HepG2 (cell line): Measurements from ENCODE around the gene TSSK3. TPM values are rescaled to one million over a fixed set of nuclear protein-coding genes. Genes with fewer than 3 reads are reported as not detected.

Experiments used
- CBX5 ChIP-seq: sonication (generic); formaldehyde crosslinking; IDR thresholded peaks from 2 replicates; pipeline ENCODE4 v1.4.0; 2020; ENCODE audit warnings: missing genetic modification reagents, borderline replicate concordance
- FLYWCH1 ChIP-seq: sonication (generic); formaldehyde crosslinking; IDR thresholded peaks from 2 replicates; pipeline ENCODE4 v1.8.1; 2023; ENCODE audit warnings: mild to moderate bottlenecking, missing genetic modification reagents
- FOXK1 ChIP-seq: sonication (generic); formaldehyde crosslinking; IDR thresholded peaks from 2 replicates; pipeline ENCODE4 v1.4.0; 2020; ENCODE audit warnings: low read depth, missing genetic modification reagents, borderline replicate concordance
- IKZF4 ChIP-seq: sonication (generic); formaldehyde crosslinking; IDR thresholded peaks from 2 replicates; pipeline ENCODE4 v1.5.1; 2020; ENCODE audit warnings: borderline replicate concordance, mild to moderate bottlenecking, low read depth, missing genetic modification reagents; ENCODE audit errors: not compliant biosample characterization
- MAF1 ChIP-seq: sonication (generic); formaldehyde crosslinking; IDR thresholded peaks from 2 replicates; pipeline ENCODE4 v1.5.0; 2020; ENCODE audit warnings: missing genetic modification reagents, borderline replicate concordance
- NFE2 ChIP-seq: sonication (generic); formaldehyde crosslinking; IDR thresholded peaks from 2 replicates; pipeline ENCODE4 v1.4.0; 2020; ENCODE audit warnings: missing genetic modification reagents
- SKIL ChIP-seq: sonication (generic); formaldehyde crosslinking; IDR thresholded peaks from 2 replicates; pipeline ENCODE4 v1.8.0; 2022; ENCODE audit warnings: missing genetic modification reagents, mild to moderate bottlenecking, moderate library complexity, borderline replicate concordance
- SNAPC2 ChIP-seq: sonication (generic); formaldehyde crosslinking; IDR thresholded peaks from 2 replicates; pipeline ENCODE4 v1.8.1; 2022; ENCODE audit warnings: mild to moderate bottlenecking, missing genetic modification reagents
- SOX6 ChIP-seq, 2 experiments: fragments of 450-650 bp in 1 of 2; sonication (generic) in 1 of 2; formaldehyde crosslinking in 1 of 2; IDR thresholded peaks; 2 replicates each; pipeline versions ENCODE4 v1.4.0 to v1.6.1; 2017 to 2020; ENCODE audit warnings: antibody characterized with exemption in 1 of 2, mild to moderate bottlenecking in 1 of 2, missing genetic modification reagents in 1 of 2
- SRF ChIP-seq: IDR thresholded peaks from 2 replicates; pipeline ENCODE4 v1.6.1; 2011; ENCODE audit warnings: mild to moderate bottlenecking, low read depth, low read length, moderate library complexity
- TEAD3 ChIP-seq: optimal IDR thresholded peaks from 2 replicates; pipeline ENCODE3; 2016; ENCODE audit warnings: borderline replicate concordance
- ZNF451 ChIP-seq: sonication (generic); formaldehyde crosslinking; IDR thresholded peaks from 2 replicates; pipeline ENCODE4 v1.5.0; 2020; ENCODE audit warnings: mild to moderate bottlenecking, missing genetic modification reagents
- ZNF468 ChIP-seq: sonication (generic); formaldehyde crosslinking; IDR thresholded peaks from 2 replicates; pipeline ENCODE4 v1.8.0; 2022; ENCODE audit warnings: mild to moderate bottlenecking, moderate library complexity, missing genetic modification reagents
- ZNF7 ChIP-seq: IDR thresholded peaks from 2 replicates; pipeline ENCODE4 v1.6.1; 2016; ENCODE audit warnings: missing biosample characterization, missing genetic modification reagents
- polyA plus RNA-seq, 8 experiments: library from polyadenylated mRNA; depleted of rRNA in 3 of 8; stranded (reverse) in 7 of 8; unstranded in 1 of 8; fragments of >200 nt; fragmentation: Illumina TruSeq in 4 of 8; extraction: Trizol in 4 of 8; gene quantifications; 2 replicates each; pipeline versions ENCODE4 v1.2.1 to v1.2.3, GENCODE V29; 2011 to 2016; ENCODE audit warnings: low read depth in 4 of 8, missing spikeins in 1 of 8, mixed read lengths in 1 of 8; ENCODE audit not compliant: insufficient read depth in 1 of 8
- total RNA-seq, 5 experiments: library from RNA; depleted of rRNA; stranded (reverse); fragments of >200 nt; fragmentation: Illumina TruSeq; extraction: Trizol; gene quantifications; 2 replicates each; pipeline ENCODE4 v1.2.3, GENCODE V29; 2016; ENCODE audit warnings: low read depth in 1 of 5
- TF ChIP-seq, protein P1 (sequence below), 2 experiments: sonication (generic) in 1 of 2; formaldehyde crosslinking in 1 of 2; IDR thresholded peaks; 2 replicates each; pipeline versions ENCODE4 v1.6.1 to v1.9.0; 2014 to 2022; ENCODE audit warnings: antibody characterized with exemption in 1 of 2, borderline replicate concordance in 1 of 2, inconsistent platforms in 1 of 2, low read depth in 1 of 2, missing genetic modification reagents in 1 of 2
- TF ChIP-seq, protein P2 (sequence below): sonication (generic); formaldehyde crosslinking; IDR thresholded peaks from 2 replicates; pipeline ENCODE4 v1.5.0; 2020; ENCODE audit warnings: missing genetic modification reagents
- TF ChIP-seq, protein P3 (sequence below): IDR thresholded peaks from 2 replicates; pipeline ENCODE4 v1.6.1; 2016; ENCODE audit warnings: mild to moderate bottlenecking, missing biosample characterization, missing genetic modification reagents
- TF ChIP-seq, protein P4 (sequence below): sonication (generic); IDR thresholded peaks from 2 replicates; pipeline ENCODE4 v1.6.1; 2016; ENCODE audit warnings: low read depth, borderline replicate concordance

TSSK3 gene
- total and polyA plus RNA-seq, 2 of the 13 experiments (the other 11 are each of a cell fraction or from before 2014, with no cell fraction given) = 1.0 to 1.1 TPM

GRCh38 chr1:32413507-32414185, 51.3 kb downstream of the TSSK3 start (continued):
- TF ChIP-seq, protein P1, sequence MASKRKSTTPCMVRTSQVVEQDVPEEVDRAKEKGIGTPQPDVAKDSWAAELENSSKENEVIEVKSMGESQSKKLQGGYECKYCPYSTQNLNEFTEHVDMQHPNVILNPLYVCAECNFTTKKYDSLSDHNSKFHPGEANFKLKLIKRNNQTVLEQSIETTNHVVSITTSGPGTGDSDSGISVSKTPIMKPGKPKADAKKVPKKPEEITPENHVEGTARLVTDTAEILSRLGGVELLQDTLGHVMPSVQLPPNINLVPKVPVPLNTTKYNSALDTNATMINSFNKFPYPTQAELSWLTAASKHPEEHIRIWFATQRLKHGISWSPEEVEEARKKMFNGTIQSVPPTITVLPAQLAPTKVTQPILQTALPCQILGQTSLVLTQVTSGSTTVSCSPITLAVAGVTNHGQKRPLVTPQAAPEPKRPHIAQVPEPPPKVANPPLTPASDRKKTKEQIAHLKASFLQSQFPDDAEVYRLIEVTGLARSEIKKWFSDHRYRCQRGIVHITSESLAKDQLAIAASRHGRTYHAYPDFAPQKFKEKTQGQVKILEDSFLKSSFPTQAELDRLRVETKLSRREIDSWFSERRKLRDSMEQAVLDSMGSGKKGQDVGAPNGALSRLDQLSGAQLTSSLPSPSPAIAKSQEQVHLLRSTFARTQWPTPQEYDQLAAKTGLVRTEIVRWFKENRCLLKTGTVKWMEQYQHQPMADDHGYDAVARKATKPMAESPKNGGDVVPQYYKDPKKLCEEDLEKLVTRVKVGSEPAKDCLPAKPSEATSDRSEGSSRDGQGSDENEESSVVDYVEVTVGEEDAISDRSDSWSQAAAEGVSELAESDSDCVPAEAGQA (IDR thresholded peaks at IDR 0.05; ENCODE audit: low read depth) = no peak
- TF ChIP-seq, protein P1 (CRISPR knock-in tag; IDR thresholded peaks at IDR 0.05; ENCODE audit: borderline replicate concordance) = no peak
- TF ChIP-seq ZNF468 (CRISPR knock-in tag) (no peak), SKIL (CRISPR knock-in tag) (no peak), SNAPC2 (no peak), FLYWCH1 (CRISPR knock-in tag) (no peak), SOX6 (IDR thresholded peaks at IDR 0.05) (no peak), SOX6 (CRISPR knock-in tag; IDR thresholded peaks at IDR 0.05) (peak; percentile 36; the same call in 1 of the 2 replicates), NFE2 (CRISPR knock-in tag) (no peak), MAF1 (CRISPR knock-in tag) (no peak), FOXK1 (CRISPR knock-in tag) (no peak; the same call in 1 of the 2 replicates), CBX5 (CRISPR knock-in tag) (no peak), TEAD3 (peak; percentile 67), ZNF7 (CRISPR knock-in tag) (no peak), IKZF4 (CRISPR knock-in tag) (no peak), ZNF451 (CRISPR knock-in tag) (no peak), SRF (no peak)
- TF ChIP-seq, protein P2, sequence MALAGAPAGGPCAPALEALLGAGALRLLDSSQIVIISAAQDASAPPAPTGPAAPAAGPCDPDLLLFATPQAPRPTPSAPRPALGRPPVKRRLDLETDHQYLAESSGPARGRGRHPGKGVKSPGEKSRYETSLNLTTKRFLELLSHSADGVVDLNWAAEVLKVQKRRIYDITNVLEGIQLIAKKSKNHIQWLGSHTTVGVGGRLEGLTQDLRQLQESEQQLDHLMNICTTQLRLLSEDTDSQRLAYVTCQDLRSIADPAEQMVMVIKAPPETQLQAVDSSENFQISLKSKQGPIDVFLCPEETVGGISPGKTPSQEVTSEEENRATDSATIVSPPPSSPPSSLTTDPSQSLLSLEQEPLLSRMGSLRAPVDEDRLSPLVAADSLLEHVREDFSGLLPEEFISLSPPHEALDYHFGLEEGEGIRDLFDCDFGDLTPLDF = no peak
- TF ChIP-seq, protein P3, sequence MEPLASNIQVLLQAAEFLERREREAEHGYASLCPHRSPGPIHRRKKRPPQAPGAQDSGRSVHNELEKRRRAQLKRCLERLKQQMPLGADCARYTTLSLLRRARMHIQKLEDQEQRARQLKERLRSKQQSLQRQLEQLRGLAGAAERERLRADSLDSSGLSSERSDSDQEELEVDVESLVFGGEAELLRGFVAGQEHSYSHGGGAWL = no peak
- TF ChIP-seq, protein P4, sequence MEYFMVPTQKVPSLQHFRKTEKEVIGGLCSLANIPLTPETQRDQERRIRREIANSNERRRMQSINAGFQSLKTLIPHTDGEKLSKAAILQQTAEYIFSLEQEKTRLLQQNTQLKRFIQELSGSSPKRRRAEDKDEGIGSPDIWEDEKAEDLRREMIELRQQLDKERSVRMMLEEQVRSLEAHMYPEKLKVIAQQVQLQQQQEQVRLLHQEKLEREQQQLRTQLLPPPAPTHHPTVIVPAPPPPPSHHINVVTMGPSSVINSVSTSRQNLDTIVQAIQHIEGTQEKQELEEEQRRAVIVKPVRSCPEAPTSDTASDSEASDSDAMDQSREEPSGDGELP = peak; percentile 82; the same call in 1 of the 2 replicates
